ENCODE measurements around the gene RPS19.
A peak's percentile ranks its signal among the peaks of the same experiment; 100 is the strongest.

RPS19 gene

DNA sequence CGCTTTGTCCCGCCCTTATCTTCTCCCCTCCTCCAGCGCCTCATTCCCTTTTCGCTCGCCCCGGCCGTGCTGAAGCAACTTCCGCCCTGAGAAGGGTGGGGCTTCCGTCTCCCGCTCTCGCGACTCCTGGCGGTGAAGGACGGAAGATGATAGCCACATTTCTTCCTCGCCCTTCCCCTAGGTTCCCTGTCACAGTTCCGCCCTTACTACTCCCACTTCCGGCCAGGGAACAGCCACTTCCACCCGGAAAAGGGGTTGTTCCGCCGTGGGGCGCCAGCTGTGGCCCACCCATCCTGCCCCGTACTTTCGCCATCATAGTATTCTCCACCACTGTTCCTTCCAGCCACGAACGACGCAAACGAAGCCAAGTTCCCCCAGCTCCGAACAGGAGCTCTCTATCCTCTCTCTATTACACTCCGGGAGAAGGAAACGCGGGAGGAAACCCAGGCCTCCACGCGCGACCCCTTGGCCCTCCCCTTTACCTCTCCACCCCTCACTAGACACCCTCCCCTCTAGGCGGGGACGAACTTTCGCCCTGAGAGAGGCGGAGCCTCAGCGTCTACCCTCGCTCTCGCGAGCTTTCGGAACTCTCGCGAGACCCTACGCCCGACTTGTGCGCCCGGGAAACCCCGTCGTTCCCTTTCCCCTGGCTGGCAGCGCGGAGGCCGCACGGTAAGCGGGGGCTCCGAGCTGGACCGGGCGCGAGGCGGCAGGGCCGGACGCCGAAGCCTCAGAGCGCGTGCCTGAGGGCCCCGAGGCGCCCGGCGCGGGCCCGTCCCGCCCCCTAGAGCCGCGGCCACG lies at the start of gene RPS19:
TSS of gene RPS19 (plus strand) at position 638 of the 801 bp plus-strand sequence. CDS start 520 bp downstream, outside the sequence.
- peak; percentile 97 for DNase-seq (ENCODE audit: low read depth in 1 of 2, low spot score in 1 of 2)

DNA sequence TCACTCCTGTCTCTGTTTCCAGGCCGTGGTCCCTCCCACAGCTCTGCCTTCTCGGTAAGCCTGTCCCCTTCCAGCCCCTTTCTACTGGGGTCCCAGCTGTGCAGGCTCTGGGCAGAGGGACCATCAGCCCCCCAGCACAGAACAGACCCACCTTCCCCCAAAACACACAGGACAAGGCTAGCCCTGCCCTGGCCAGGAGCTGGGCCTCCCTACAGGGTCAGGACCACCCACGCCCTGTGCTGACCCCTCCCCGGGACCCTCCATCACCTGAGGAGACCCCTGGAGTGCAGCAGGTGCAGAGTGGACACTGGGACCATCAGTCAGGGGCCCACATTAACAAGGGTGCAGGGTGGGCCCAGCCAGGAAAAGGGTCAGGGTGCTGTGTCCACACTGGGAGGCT lies 49.8 kb upstream of the RPS19 start:
- no peak for DNase-seq (ENCODE audit: low read depth in 1 of 2, low spot score in 1 of 2)

DNA sequence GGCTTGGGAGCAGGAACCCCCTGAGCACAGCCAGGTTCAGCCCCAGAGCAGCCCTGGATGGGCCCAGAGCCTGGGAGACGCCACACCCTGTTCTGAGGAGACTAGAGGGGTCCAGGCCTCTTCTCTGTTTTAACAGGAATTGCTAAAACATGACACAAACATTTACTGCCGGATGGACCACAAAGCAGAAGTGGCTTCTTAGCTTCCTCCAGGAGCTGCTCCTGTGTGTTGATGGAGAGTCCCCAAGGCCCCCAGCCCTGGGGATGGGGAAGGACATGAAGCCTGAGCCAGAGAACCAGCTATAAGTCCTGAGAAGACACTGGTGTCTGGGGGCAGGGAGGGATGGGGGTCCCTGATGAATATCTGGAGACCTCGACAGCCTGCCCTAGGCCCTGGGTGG lies 49.0 kb upstream of the RPS19 start:
- no peak for DNase-seq (ENCODE audit: low read depth in 1 of 2, low spot score in 1 of 2)

DNA sequence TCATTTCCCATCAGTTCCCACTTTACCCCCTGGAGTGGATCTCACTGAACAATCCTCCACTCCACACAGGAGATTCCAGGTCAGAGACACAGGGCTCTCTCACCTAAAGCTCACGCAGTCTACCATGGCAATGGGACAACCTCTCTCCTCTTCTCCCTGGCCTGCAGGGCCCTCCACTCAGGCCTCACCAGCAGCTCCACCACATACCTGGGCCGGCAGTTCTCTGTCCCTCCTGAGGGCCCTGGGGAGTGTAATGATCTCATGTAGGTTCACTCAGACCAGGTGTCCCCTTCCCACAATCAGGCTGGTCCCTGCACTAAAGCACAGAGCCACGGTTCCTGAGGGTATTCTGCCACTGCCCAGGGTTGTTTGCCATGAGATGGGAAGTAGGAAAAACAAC lies 48.1 kb upstream of the RPS19 start:
- no peak for DNase-seq (ENCODE audit: low read depth in 1 of 2, low spot score in 1 of 2)

DNA sequence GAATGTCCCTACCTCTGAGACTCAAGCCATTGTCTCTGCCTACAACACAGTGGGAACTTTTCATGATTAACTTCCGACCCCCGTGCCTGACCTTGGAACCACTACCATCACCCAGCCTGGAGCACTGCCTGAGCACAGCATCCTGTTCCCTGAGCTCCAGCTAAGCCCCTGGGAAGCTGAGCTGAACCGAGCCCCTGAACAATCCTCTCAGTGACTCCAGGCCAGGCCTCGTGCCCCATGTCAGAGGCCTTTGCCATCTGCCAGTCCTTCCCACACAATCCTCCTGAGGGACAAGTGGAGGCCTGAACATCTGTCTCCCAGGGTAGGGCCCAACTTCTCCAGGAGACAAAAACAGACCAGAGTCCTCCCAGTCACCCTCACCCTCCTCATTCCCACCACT lies 46.1 kb upstream of the RPS19 start:
- no peak for DNase-seq (ENCODE audit: low read depth in 1 of 2, low spot score in 1 of 2)

DNA sequence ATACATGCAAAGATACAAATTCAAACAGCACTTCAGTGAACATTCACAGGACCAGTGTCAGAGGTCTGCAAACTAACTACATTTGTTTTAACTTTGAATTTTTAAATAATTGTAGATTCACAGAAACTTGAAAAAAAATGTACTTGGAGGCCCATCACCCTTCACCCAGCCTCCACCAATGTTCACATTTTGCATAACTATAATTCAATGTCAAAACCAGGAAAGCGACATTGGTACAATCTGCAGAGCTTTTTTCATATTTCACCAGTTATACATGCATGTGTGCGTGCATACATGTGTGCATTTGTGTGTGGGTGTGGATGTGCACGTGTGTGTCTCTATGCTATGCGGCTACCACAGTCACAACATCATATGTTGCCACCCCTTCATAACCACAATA lies 44.8 kb upstream of the RPS19 start:
- DNase-seq (ENCODE audit: low read depth in 1 of 2, low spot score in 1 of 2) = no peak

DNA sequence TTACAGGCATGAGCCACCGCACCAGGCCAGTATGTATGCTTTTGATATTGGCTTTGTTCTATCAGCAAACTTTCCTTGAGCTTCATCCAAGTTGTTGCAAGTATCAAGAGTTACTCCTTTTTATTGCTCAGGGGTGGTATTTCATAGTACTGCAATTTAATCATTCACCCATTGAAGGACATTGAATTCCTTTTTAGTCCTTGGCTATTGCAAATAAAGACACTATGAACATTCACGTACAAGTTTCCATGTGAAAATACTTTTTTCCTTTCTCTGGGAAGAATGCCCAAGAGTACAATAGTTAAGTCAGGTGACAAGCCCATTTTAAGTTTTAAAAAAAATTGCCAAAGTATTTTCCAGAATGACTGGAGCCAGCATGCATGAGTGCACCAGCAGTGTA lies 43.3 kb upstream of the RPS19 start:
- DNase-seq (ENCODE audit: low read depth in 1 of 2, low spot score in 1 of 2) = no peak

DNA sequence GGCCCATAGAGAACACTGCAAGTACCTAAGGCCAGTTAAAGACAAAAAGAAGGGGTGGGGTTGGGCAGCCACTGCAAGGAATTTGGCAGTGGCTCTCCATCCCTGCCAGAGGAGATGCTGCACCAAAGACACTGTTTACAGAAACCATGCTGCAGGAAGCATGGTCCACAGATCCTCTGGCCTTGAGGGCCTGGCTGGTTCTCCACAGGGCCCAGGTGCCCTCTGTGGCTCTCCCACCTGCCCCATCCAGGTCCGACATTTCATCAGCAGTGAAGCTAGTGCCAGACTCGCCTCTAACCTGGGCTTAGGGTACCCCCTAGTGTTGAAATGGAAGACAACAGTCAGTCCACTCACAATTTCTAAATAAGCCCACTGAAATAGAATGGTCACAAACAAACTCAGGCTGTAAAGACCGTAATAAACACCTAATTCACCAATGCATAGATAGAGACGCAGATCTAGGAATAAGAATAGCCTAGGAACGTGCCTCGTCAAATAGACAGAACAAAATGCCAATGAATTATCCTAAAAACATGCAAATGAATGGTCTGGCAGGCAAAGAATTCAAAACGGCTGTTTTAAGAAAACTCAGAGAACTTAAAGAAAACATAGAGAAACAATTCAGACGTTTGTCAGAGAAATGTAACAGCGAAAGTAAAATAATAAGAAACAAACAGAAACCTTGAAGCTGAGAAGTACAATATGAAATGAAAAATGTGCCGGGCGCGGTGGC lies 38.9 kb upstream of the RPS19 start:
- no peak for DNase-seq (ENCODE audit: low read depth in 1 of 2, low spot score in 1 of 2)

DNA sequence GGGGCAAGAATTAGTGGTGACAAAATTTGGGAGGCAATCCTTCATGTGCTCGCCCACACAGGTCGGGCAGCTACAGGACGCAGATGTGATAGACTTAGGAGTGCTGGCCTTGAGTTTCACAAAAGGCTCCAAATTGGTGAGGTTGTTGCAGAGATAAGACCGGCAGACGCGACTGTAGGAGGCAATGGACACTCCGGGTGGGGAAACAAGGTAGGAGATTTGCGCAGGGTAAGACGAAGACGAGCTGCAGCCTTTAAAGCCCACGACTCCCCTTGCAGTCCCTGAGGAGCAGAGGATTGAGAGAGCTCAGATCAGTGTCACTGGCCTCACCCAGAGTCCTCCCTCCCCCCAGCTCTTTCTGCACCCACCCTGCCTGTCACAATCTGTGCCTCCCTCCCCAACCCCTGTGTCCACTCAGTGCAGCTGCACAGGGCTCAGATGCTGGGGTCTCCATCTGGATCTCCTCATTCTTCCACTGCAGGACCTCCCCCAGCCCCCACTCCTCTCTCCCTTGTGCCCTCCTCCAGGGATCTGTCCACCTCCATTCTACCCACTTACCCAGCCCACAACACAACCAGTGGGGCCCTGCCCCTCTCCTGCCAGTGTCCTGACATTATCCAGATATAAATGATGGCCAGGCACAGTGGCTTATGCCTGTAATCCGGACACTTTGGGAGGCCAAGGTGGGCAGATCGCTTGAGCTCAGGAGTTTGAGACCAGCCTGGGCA lies 21.9 kb upstream of the RPS19 start:
- no peak for DNase-seq (ENCODE audit: low read depth in 1 of 2, low spot score in 1 of 2)

DNA sequence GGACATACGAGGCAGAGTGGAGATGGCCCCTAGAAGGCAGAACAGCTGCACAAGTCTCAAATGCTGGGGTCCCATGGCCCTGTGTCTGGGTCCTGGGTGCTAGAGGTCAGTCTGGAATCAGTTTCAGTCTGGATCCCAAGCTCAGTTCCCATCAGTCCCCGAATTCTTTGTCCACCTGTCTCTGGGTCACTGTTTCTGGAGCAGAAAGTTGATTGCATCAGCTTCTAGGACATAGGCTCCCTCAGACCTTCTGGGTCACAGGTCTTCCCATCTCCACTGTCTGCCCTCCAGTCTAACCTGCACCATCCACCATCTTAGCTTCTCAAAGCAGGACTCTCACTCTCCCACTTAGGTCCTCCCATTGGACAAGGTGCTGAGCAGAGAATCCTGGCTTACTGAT lies 20.8 kb upstream of the RPS19 start:
- no peak for DNase-seq (ENCODE audit: low read depth in 1 of 2, low spot score in 1 of 2)

DNA sequence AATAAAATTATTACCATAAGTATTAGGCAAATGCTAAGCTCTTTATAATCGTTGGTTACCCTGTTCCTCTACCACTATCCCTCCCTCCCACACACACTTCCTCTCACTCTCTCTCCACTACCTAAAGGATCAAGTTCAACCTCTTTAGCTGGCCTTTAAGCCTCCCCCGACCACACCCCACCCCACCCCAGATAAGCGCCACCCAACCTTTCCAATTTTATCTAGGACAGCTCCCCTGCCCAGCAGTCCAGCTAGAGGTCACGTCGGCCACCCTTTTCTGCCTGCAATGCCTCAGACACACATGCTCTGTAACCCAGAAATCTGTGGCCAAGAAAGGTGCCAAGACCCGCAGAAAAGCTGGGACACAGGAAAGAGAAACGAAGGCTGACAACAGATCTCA lies 16.7 kb upstream of the RPS19 start:
- DNase-seq (ENCODE audit: low read depth in 1 of 2, low spot score in 1 of 2) = no peak

DNA sequence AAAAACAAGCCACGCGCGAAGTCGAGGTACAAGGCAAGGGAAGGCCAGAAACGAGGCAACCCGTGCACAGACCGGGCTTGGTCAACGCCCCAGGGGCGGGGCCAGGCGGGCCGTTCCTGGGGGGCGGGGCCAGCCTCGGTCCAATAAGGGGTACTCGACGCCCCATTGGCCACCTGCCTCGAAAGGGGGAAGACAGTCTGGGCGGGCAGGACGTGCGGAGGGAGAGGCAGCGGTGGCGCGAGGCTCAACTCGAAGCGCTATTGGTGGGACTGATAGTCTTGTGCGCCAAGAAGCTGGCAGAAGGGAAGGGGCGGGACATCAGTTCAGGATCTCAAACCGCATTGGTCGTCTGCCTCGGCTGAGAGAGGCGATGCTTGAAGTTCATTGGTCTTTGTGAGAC lies 15.5 kb upstream of the RPS19 start, which contains the start of gene LYPD4:
TSS of gene LYPD4 (minus strand) at position 83 of the 400 bp plus-strand sequence. CDS start 5,398 bp downstream, outside the sequence.
- DNase-seq (ENCODE audit: low read depth in 1 of 2, low spot score in 1 of 2) = no peak

DNA sequence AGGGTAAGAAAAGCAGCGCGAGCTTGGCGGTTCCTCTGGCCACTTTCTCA lies 15.2 kb upstream of the RPS19 start, which contains the start of gene DMRTC2:
TSS of gene DMRTC2 (plus strand) at position 42 of the 50 bp plus-strand sequence. CDS start 2,387 bp downstream, outside the sequence.
- DNase-seq (ENCODE audit: low read depth in 1 of 2, low spot score in 1 of 2) = no peak

DNA sequence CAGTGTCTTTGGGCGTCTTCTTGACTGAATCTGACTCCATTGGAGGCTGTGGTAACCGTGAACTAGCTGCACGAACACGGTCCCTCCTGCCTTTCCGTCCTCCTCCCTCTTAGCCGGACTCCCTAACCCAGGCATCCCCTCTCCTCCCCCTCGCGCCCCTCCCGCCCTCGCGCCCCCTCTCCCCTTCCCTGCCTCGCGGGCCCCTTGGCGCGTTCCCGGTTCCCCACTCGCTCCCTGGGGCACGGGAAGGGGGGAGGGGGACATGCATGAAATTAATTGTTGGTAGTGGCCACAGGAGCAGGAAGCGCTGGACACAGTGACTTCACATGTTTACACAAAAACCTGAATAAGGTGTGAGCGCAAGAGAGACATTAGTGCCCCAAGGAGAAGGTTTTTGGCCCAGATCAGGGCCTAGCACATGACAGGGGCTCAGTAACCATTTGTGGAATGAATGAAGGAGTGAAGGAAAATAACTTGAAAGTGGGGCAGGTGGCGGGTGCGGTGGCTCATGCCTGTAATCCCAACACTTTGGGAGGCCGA lies 14.9 kb upstream of the RPS19 start:
- no peak for DNase-seq (ENCODE audit: low read depth in 1 of 2, low spot score in 1 of 2)

DNA sequence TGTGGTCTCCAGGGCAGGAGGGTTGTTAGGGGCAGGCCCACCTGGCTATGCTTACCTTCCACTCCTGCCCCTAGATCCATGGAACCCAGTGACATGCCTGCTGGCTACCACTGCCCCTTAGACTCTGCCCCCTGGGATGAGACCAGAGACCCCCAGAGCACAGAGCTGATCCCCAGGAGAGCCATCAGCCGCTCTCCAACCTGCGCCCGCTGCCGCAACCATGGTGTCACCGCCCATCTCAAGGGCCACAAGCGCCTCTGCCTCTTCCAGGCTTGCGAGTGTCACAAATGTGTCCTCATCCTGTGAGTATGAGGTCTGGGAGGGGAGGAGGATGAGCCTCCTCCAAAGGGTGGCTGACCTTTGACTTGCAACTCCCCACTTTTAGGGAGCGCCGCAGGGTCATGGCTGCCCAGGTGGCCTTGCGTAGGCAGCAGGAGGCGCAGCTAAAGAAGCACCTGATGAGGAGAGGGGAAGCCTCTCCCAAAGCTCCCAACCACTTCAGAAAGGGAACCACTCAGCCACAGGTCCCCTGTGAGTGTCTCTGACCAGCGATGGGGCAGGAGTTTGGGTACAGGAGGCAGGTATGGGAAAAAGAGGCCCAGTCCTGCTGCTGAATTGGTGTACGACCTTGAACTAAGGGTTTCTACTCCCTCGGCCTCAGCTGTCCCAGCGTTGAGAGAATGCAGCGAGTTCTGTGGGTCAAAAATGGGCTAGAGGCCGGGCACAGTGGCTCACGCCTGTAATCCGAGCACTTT lies 12.5 kb upstream of the RPS19 start:
- DNase-seq (ENCODE audit: low read depth in 1 of 2, low spot score in 1 of 2) = no peak

DNA sequence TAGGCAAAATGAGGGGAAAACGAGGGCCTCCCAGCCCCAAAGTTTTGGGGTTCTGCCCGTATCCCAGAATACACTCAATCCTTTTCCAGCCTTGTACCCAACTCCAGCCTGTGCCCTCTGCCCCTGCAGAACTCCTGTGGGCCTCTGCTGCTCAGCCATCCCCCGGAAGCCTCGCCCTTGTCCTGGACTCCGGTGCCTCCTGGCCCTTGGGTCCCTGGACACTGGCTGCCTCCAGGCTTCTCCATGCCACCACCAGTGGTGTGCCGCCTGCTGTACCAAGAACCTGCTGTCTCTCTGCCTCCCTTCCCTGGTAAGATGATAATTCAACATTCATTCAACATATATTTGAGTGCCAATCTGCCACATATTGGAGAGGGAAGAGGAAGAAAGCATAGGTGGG lies 11.4 kb upstream of the RPS19 start:
- no peak for DNase-seq (ENCODE audit: low read depth in 1 of 2, low spot score in 1 of 2)

DNA sequence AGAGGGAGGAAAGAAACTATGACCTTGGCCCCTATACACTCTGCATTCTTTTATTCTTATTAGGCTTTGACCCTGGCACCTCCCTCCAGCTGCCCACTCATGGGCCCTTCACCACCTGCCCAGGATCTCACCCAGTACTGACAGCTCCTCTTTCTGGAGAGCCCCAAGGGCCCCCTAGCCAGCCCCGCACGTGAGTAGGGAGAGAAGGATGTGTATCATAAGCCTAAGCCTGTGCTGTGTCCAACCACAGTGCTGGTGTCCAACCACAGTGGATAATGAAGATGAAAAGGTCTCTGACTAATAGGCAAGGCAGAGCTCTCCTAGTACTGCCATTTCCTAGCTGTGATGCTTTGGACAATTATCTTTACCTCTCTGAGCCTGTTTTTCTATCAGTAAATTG lies 11.0 kb upstream of the RPS19 start:
- no peak for DNase-seq (ENCODE audit: low read depth in 1 of 2, low spot score in 1 of 2)

DNA sequence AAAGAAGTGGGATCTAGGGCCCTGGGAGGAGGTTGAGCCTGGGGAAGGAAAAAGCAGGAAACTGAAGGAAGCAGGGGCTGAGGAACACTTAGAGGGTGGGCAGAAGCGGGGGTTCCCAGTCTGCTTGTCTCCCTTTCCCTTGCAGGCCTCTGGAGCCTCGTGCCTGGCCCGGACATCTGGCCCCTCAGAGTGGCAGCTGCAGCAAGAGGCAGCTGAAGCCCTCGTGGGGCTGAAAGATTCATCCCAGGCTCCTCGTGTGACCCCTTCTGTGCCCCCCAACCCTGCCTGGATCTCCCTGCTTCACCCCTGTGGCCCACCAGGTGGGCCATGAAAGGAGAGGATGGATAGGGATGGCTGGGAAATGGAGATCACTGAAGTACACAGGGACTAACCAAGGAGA lies 9.7 kb upstream of the RPS19 start:
- no peak for DNase-seq (ENCODE audit: low read depth in 1 of 2, low spot score in 1 of 2)

DNA sequence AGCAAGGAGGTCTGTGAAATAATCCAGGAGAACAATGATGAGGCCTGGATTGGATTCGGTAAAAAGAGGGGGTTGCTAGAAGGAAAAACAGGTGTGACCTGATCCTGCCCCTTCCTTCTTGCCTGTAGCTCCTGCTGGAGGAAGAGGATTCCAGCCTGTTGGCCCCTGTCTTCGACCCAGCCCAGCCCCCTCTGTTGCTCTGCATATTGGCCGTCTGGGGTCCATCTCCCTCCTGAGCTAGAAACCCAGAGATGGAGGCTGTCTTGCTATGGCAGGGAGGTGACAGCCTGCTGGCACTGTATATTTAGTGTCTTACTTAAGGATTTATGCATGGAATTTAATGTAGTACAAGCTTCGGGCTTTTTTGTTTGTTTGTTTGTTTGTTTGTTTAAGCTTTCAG lies 8.6 kb upstream of the RPS19 start:
- no peak for DNase-seq (ENCODE audit: low read depth in 1 of 2, low spot score in 1 of 2)

DNA sequence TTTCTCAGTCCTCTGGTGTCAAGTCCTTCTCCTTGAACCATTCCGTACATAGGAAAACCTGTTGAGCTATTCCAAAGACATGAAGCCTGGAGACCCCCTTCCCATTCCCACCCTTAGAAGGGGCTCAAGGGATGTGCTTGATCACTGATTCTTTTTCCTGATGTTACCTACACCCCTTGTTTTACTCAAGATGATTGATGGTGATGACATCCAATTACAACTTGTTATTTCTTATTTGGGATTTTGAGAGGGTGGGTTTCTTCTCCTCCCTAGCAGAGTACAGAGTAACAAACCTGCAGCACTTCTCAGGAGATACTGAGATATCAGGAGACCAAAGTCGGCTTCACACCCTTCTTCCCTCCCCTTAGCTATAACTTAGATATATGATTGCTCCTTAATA lies 6.7 kb upstream of the RPS19 start:
- no peak for DNase-seq (ENCODE audit: low read depth in 1 of 2, low spot score in 1 of 2)

DNA sequence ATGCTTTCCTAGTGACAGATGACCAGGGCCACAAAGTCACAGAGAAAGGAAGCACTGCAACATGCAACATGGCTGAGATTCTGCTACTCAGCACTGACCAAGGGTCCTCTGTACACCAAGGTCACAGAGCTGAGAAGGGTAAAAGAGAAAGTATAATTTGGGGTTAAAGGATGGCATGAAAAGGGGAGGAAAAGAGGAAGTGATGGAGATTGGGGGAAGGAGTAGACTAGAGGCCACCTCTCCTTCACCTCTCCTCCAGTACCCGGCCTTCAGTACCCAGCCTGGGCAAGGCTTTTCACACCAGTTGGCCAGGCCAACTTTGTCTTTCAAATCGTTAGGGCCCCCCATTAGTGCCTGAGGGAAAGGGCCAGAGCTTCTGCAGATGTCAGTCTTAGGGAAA lies 6.3 kb upstream of the RPS19 start:
- no peak for DNase-seq (ENCODE audit: low read depth in 1 of 2, low spot score in 1 of 2)

Measured in stimulated activated CD4-positive, alpha-beta T cell treated with anti-CD3 and anti-CD28 coated beads, Interleukin-15, amount 100 ng/mL, for 1 hour (primary cell).